NCI-H146 treated with DMSO at 0.1 percent for 48 hours (cell line): ENCODE results near the gene COQ5.
A peak's percentile ranks its signal among the peaks of the same experiment; 100 is the strongest.

Source experiments
- DNase-seq: peaks from one replicate; lab custom pipeline; 2025; ENCODE audit not compliant: unreplicated experiment; lab: John Stamatoyannopoulos, UW

The COQ5 gene

DNA sequence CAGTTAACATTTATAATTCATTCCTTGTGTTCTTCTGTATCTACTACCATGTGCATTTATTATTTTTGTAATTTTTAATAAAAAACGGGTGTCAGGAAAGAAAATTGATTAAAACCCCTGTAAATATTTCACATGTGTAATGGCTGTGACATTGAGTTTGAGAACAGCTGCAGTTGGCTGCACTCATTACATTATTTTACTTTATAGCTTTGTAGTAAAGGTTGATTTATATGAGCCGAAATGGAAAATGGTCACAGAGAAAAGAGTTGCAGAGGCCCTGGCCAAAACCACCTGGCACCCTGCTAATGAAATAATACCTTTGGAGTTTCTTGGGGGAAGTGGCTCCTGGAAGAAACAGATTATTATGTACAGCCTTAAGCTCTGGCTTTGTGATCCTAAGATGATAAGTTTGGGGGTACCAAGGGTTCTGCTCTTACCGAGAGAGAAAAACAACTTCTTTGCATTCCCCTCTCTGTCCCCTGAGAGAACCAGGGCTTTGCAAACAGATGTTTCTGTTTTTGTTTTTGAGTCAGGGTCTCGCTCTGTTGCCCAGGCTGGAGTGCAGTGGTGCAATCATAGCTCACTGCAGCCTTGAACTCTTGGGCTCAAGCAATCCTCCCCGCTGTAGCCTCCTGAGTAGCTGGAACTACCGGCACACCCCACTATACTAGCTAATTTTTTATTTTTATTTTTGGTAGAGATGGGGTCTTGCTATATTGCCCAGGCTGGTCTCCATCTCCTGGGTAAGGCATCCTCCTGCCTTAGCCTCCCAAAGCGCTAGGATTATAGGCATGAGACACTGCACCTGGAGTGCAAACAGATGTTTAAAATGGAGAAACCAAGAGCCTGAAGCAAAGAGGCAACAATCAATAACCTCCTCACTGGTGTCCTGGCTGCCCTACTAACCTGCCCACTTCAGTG, 42.7 kb downstream of the COQ5 start:
- no peak for DNase-seq

DNA sequence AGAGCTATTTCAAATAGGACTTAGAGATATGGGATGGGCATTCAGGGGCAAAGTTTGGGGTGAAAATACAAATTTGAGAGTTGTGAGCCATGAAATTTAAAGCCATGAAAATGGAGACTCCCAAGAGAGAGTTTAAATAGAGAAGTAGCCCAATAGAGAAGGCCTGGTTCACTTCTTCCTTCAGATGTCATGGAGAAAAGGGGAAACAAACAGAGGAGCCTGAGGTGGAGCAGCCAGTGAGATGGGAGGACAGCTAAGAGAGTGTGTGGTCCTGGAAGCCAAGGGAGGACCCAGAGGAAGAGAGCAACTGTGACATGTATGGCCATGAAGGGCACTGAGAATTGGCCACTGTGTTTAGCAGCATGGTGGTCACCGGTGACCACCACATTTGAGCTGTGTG, 45.3 kb downstream of the COQ5 start:
- no peak for DNase-seq

DNA sequence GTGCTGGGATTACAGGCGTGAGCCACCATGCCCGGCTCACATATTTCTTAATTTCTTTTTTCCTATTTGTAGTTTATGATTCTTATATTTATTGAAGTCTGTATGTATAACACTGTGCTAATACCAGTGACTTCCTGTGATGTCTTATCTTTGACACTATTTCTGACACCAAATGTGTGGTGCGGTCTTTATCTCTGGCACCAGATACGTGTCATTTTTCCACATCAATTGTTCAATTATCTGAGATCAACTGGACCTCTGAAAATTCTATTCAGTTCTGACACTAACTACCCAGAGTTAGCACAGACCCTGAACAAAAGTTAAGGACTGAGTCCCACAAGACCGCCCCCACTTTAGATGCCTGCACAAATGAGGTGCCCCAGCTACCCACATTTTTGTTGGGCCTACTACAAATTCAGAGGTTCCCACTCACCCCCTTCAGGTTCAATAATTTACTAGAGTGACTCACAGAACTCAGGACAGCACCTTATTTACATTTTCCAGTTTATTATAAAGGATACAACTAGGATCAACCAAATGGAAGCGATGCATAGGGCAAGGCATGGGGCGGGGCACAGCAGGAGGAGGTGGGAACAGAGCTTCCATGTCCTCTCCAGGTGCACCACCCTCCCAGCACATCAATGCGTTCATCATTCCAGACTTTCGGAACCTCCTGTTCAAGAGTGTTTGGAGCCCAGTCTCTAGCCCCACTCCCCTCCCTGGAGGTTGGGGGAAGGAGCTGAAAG, 47.8 kb downstream of the COQ5 start:
- DNase-seq, result no peak

DNA sequence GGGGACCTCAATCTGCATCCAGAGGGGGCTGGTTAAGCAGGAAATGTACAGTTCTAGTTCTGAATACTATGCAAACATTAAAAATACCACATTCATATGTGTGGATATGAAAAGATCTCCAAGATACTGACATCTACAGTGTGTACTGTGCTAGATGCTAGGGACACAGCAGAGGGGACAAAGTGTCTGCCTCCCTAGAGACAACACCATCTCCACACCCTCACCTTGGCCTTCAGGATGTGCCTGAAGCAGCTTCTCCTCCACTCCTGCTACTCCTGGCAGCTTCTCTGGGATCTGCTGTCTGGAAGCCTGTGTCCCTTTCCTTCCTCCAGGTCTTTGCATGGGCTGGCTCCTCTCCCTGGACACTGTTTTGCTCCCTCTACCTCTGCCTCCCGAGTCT, 48.7 kb downstream of the COQ5 start:
- DNase-seq, result no peak

DNA sequence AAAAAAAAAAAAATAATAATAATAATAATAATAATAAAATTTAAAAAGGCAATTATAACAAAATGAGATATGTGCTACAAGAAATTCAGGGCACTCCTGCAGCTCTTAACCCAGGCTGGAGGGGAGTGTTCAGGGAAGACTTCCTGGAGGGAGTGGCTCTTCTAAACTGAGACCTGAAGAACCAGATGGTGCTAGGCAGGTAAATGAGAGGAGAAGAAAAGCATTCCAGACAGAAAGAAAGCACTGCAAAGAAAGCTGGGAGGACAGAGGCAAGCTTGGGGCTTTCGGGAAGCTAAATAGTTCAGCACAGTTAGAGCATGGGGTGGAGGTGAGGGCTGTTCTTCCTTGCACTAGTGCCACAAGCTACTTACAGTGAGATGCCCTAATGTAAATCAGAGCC, 49.5 kb downstream of the COQ5 start:
- DNase-seq, result no peak

DNA sequence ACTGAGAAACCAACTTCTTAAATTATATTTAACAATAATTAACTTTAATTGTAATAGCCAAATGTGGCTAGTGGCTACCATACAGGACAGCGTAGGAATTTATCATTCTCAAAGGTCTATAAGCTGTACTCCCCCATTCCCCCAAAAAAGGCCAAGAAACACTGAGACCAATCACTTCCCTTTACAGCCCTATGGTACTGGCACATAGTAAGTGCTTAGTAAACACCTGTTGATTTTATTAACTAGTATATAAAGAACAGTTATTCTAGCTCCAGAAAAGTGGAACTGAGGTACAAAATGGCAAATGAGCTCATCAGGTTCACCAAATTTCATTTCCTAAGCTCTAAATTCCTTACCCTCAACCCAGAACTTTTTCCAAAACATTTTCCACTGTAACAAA, 53.3 kb downstream of the COQ5 start:
- DNase-seq, result no peak

DNA sequence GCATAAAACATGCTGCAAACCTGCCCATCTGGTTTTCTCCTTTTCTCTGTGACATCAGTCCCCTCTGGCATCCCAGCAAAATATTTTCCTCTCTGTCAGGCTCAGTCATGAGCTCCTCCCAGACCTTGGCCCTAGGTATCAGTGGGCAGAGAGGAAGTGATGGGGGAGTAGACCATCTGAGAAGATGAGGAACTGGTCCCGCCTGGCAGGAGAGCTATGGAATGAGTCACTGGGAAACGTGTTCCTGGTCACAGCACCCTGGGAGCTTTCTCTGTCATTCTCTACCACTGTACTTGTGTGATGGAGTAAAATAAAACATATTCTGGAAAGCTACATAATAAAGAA, 54.4 kb downstream of the COQ5 start:
- no peak for DNase-seq

DNA sequence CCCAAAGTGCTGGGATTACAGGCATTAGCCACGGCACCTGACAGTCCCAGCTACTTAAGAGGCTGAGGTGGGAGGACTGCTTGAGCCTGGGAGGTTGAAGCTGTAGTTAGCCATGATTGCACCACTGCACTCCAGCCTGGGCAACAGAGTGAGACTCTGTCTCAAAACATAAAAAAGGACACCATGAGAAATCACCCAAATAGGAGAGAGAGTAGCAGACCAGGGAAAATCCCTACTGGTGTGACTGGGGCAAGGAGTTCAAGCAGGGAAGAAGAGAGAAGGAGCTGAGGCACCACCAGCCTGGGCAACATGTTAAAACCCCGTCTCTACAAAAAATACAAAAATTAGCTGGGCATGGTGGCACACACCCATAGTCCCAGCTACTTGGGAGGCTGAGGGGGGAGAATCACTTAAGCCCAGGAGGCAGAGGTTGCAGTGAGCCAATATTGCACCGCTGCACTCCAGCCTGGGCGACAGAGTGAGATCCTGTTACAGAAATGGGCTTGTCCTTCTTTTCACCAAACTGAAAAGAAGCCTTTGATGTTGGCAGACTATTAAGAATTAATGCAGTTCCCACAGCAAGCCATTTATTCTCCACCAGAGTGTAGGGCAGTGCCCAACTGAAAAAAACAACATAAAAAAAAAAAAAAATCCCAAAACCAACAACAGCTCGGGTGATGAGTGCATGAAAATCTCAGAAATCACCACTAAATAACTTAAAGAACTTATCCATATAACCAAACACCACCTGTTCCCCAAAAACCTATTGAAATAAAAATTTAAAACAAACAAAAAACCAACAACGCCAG, 54.9 kb downstream of the COQ5 start:
- DNase-seq, result no peak

DNA sequence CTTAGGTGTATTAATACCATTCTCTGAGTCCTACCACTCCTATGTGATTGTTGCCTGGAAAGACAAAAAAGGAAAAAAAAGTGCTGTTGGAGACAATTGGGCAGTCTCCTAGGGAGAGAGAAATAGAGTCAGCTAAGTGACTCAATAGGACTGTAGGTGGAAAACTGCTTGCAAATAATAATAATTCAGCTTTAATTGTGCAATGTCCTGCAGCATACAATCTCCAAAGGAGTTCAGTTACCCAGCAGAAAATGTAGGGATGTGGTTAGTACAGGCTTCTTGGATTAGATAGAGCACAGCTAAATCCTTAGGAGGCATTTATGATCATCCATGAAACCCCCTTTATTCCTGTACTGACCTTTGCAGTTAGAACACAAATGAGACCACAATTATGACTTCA, 56.4 kb downstream of the COQ5 start:
- DNase-seq, result no peak

DNA sequence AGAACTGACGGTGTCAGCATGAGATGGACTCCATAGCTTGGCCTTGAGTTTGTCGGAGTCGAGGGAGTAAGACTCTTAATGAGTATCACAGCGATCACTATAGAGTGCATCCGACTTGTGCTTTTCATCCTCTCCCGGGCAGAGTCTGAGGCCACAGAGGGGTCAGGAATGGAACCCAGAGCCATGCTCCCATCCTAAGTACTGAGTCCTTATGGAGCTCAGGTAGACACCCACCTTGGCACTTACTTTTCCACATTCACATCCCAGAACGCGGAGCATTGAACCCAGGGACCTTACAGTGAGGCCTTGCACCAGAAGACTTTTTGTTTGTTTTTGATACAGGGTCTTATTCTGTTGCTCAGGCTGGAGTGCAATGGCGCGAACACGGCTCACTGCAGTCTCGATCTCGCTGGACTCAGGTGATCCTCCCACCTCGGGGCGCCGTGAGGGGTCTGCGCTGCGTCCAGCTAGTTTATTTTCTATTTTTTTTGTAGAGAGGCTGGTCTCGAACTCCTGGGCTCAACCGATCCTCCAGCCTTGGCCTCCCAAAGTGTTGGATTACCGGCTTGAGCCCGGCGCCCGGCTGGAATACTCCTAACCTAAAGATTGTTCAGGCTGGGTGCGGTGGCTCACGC, 58.7 kb downstream of the COQ5 start:
- no peak for DNase-seq

DNA sequence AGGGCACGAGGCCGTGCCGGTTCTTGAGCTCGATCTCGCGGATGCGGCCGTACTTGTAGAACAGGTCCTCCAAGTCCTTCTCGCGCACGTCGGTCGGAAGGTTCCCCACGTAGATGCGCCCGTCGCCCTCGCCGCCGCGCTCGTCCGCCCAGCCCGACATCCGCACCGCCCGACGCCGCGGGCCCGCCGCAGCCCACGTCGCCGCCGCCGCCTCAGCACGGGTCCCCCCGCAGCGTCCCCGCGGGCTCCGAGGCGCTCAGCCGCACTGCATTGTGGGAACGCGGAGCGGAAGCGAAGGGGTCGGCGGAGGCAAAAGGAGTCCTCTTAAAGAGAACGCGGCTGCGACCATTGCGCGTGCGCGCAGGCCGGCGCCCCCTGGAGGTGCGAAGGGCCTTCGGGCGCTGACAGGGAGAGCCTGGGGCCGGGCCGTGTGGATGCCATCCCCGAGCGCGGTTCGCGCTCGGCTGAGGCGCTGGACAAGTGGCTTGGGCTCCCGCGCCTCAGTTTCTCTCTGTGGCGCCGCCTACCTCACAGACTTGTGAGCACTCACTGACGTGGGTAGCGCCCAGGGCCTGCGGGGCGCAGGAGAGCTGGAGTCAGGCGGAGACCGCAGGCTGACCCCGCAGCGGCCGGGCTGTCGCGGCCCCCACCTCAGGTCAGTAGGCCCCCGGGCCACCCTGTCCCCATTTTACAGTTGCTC, 59.4 kb downstream of the COQ5 start, which contains the start of gene SRSF9:
Gene SRSF9 (minus strand): TSS at position 299 of the 700 bp plus-strand sequence. CDS start 139 bp downstream, at position 160.
- DNase-seq, result peak; percentile 83

DNA sequence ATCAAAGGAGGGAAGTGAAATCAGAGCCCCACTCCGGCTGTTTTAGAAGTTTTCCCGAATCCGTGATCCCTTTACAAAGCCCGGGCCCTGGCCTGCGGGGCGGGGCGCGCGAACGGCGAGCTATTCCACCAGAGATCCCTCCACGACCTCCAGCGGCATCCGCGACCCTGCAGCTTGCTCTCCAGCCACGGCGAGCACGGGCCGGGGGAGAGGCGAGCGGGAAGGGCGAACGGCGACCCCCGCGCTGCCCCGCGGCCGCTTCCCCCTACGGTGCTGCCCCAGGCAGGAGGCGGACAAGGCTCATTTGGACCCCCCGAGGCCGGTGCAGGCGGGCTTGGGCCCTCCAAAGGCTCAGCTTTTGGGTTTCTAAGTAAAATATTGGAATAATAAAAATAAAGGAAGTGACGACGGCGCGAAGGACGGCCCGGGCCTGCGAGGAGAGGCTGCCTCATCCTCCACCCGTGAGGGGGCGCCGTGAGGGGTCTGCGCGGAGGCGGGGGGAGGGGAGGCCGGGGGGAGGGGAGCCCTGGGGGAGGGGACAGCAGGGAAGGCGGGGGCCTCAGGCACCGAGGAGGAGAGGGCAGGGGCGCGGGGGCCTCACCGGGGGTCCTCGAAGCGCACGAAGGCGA, 60.0 kb downstream of the COQ5 start:
- no peak for DNase-seq

DNA sequence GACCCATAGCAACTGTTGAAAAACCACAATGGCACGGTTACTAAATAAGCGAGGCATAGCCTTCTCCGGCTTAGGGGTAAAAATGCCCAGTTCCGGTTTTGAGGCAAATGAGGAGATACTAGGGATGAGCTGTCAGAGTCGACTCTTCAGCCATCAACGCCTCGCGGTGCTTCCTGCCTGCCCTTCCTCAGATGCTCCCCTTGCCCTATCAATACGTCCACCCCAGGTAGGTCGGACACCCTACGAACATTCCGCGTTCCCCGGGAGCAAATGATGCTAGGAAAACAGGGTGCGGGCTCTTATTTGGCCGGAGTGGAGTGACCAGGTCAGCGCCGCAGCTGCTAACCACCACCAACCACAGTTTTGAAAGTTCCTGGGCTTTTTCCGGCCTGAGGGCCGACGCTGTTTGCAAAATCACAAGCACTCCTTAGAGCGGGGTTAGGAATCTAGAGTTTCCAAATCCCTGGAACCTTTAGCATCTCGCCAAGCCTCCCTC, 60.6 kb downstream of the COQ5 start:
- DNase-seq, result no peak

DNA sequence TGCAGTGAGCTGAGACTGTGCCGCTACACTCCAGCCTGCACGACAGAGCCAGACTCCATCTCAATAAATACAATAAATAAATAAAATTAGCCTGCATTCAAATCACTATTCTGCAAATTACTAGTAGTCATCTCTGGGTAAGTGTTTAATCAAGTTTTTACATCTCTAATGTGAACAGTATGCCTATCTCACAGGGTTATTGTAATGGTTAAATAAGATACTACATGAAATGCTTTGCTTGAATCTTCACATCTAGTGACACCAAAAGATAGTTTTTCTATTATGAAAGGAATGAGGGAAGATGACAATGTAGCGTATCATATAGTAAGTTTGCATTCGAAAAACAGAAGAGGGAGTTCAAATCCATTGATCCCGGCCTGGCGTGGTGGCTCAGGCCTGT, 61.5 kb downstream of the COQ5 start:
- DNase-seq, result no peak

DNA sequence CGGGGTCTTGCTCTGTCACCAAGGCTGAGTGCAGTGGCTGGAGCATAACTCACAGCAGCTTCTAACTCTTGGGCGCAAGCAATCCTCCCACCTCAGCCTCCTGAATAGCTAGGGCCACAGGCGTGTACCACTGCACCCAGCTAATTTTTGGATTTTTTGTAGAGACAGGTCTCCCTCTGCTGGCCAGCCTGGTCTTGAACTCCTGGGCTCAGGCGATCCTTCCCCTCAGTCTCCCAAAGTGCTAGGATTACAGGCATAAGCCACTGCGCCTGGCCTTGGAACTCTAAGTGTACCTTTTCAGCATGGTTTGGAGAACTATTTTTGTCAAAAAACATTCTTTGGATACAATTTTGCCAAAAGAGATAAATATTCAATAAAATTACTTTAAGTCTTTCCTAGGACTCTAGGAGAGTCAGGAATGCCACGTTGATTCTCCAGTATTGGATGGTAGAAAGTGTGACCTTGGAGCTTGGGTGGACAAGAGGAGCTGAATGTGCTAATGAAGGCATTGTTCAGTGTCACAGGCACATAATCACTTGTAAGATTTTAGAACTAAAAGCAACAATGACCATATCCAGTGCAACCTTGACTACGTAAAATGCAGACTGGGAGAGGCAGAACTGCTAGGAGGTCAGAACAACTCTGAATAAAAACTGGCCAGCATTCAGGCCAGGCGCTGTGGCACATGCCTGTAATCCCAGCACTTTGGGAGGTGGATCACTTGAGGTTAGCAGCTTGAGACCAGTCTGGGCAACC, 62.2 kb downstream of the COQ5 start:
- DNase-seq, result no peak

DNA sequence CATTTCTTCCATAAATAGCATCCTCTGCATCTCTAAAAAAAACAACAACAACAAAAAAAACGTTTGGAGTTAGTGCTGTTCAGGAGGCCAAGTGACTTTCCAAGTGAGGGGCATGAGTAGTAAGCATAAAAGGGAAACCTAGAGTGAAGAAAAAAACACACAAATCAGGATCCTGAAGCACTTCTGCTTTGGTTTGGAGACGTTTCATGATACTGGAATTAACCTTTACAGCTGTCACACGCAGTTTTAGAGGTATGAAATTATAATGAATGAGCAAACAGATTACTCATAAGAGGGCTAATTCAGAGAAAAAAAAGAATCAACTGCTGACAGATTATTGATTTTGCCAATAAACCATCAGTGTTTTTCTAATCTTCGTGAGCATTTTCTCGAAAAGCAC, 63.2 kb downstream of the COQ5 start:
- DNase-seq, result no peak

DNA sequence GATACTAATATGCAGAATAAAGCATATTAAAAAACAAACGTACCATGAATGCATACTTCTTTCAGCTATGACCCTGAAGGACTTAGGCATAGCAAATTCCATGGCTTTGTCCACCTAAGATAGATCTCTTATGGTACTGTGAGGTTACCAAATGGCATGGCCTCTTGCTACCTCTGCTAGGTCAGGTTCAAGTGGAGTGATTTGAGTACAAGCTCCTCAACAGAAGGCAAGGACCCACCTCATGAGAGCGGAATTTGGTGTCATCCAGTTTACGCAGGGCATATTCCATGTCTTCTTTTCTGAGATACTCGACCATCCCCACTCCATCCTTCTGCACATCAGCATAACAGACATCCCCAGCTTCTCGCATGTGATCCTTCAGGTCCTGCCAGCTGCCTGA, 65.2 kb downstream of the COQ5 start:
- DNase-seq, result no peak

DNA sequence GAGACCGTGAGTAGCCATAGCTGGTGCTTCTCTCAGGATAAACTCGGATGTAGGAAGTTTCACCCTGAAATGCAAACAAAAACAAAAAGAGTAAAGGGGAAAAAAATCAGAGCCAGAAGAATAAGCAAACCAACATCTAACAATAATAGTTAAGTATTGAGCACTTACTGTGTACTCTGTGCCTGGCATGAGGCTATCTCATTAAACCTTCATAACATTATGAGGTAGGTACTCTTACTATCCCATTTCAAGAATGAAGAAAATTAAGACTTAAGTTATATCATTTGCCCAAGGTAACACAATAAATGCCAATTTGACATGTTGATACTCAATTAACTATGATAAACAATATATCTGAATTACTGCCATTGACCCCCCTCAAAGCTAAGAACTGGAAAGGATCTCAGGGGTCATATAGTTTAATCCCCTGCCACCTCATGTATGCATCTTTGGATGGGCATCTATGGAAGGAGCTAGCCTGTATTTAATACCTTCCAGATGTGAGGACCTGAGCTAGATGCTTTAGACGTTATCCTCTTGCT, 66.8 kb downstream of the COQ5 start:
- DNase-seq, result no peak

DNA sequence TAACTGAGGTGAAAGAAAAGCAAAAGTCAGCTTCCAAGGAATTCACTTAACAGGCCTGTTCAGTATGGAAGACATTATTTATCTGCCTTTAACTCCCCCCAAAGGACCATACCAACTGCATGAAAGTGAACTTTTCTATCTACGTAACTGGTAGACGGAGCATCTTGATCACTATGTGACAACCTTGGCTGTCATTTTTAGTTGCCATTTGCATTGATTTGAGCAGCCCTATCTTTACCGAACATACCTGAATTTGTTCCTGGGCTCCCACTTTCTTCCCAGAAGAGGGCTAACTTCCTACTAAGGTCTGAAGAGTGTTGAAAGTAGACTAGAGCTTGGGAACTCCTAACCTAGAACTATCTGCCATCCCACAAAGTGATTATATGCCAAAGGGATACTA, 68.8 kb downstream of the COQ5 start:
- no peak for DNase-seq
